ENCODE data around the gene IGF2BP1.
A peak's percentile ranks its signal among the peaks of the same experiment; 100 is the strongest.
"Not testable (repeated sequence)": the region's sequence is repeated elsewhere in the genome, so short reads cannot be mapped to it uniquely, and the experiment has no call there.

IGF2BP1 gene

GRCh38 chr17:49055181-49055927 lies 58.2 kb downstream of the IGF2BP1 start:
- no peak for DNase-seq

- DNase-seq, result no peak
Observed at GRCh38 chr17:49061524-49061943, 64.3 kb downstream of the IGF2BP1 start.

GRCh38 chr17:49063652-49064051 lies 66.5 kb downstream of the IGF2BP1 start:
- DNase-seq, result no peak

GRCh38 chr17:49067163-49067562 lies 70.0 kb downstream of the IGF2BP1 start:
- DNase-seq, result no peak

- no peak for DNase-seq
Observed at GRCh38 chr17:49069585-49070273, 72.5 kb downstream of the IGF2BP1 start.

- no peak for DNase-seq
Observed at GRCh38 chr17:49071106-49071505, 73.9 kb downstream of the IGF2BP1 start.

- DNase-seq, result no peak
Observed at GRCh38 chr17:49074851-49075540, 77.8 kb downstream of the IGF2BP1 start.

- no peak for DNase-seq
Observed at GRCh38 chr17:49076573-49077384, 79.6 kb downstream of the IGF2BP1 start.

GRCh38 chr17:49078248-49078647 lies 81.1 kb downstream of the IGF2BP1 start:
- DNase-seq, result no peak

- DNase-seq, result no peak
Observed at GRCh38 chr17:49079840-49080663, 82.9 kb downstream of the IGF2BP1 start.

GRCh38 chr17:49082231-49082630 lies 85.0 kb downstream of the IGF2BP1 start:
- DNase-seq, result no peak

GRCh38 chr17:49085046-49085445 lies 87.9 kb downstream of the IGF2BP1 start:
- DNase-seq, result not testable (repeated sequence)

- DNase-seq, result no peak
Observed at GRCh38 chr17:49085565-49086315, 88.6 kb downstream of the IGF2BP1 start.

- no peak for DNase-seq
Observed at GRCh38 chr17:49086316-49086605, 89.1 kb downstream of the IGF2BP1 start.

GRCh38 chr17:49086649-49087048 lies 89.5 kb downstream of the IGF2BP1 start:
- DNase-seq, result no peak

GRCh38 chr17:49089094-49089493 lies 91.9 kb downstream of the IGF2BP1 start:
- no peak for DNase-seq

GRCh38 chr17:49090878-49091594 lies 93.9 kb downstream of the IGF2BP1 start:
- no peak for DNase-seq

GRCh38 chr17:49093131-49093530 lies 95.9 kb downstream of the IGF2BP1 start:
- DNase-seq, result no peak

- DNase-seq, result no peak
Observed at GRCh38 chr17:49100601-49101000, 103.4 kb downstream of the IGF2BP1 start.

GRCh38 chr17:49101054-49101534 lies 103.9 kb downstream of the IGF2BP1 start:
- DNase-seq, result peak in 1 of 2 experiments; percentile 11

GRCh38 chr17:49103360-49103759 lies 106.2 kb downstream of the IGF2BP1 start:
- DNase-seq, result not testable (repeated sequence)
